ENCODE results near the gene REG4.
"Not testable (repeated sequence)": the region's sequence is repeated elsewhere in the genome, so short reads cannot be mapped to it uniquely, and the experiment has no call there.

- not testable (repeated sequence) for TF ChIP-seq POLR2AphosphoS5 (IDR thresholded peaks at IDR 0.05; ENCODE audit: borderline replicate concordance, low read depth, low read length); EZH2 (IDR thresholded peaks at IDR 0.05)
Measured at GRCh38 chr1:119858556-119859214, 47.4 kb upstream of the REG4 start.

Data from SK-N-MC (cell line).